NCI-H1092 (cell line): Measurements from ENCODE around the gene FBXO8.
A peak's percentile ranks its signal among the peaks of the same experiment; 100 is the strongest.
"Not testable (repeated sequence)": the region's sequence is repeated elsewhere in the genome, so short reads cannot be mapped to it uniquely, and the experiment has no call there.

Experiments
- DNase-seq: peaks from one replicate; lab custom pipeline; 2025; lab: John Stamatoyannopoulos, UW

The FBXO8 gene

DNA sequence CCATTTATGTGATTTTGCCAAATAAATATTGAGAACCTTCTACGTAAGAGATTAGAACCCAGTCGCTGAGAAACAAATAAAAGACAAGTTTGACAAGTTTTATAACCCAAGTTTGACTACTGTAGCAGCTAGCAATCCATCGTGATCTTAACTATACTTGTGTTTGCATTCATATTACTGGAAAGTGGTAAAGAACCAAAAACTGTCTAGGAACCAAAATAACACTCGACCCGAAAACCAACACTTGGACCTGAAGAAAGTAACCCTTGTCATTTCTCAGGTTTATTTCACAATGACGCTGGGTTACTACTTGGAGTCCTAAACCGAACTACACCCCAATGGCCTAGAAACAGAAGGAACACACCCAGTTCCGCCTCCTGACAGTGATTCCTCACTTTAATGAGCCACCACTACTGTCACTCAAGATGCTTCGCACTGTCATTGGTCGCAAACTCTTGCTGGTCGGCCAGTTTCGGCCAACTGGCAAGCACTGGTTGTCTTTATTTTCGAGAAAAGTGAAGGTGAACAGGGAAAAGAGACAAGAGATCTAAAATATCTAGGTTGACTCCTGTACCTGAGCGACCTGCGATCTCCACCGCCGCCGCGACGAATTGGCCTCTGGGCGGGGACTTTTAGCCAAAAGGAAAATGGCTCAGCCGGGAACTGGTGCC, 496 bp downstream of the FBXO8 start:
- peak; percentile 81 for DNase-seq

GRCh38 chr4:174281901-174282300, 1.6 kb downstream of the FBXO8 start:
- no peak for DNase-seq

GRCh38 chr4:174281182-174281737, 2.2 kb downstream of the FBXO8 start:
- DNase-seq, result no peak

- DNase-seq, result no peak
Observed at GRCh38 chr4:174279433-174280155, 3.9 kb downstream of the FBXO8 start.

- no peak for DNase-seq
Observed at GRCh38 chr4:174278467-174278866, 5.0 kb downstream of the FBXO8 start.

DNA sequence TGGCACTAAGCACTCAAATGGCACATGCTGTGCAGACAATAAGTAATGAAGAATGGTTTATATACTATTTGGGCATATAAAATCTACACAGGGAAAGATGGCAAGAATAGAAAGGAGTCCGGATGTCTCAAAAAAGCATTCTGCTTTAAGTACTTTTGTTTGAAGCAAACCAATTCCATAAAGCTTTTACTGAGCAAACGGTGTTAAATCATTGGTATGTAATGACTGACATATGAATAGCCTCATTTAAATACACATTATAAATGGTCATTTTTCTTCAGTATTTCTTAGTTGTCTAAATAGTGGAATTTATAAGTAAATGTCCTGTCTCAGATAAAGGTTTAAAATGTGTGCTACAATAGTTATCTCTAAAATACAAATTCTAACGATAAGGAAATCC, 6.0 kb downstream of the FBXO8 start:
- DNase-seq, result no peak

- DNase-seq, result no peak
Observed at GRCh38 chr4:174275101-174275500, 8.4 kb downstream of the FBXO8 start.

- no peak for DNase-seq
Observed at GRCh38 chr4:174274436-174274835, 9.0 kb downstream of the FBXO8 start.

DNA sequence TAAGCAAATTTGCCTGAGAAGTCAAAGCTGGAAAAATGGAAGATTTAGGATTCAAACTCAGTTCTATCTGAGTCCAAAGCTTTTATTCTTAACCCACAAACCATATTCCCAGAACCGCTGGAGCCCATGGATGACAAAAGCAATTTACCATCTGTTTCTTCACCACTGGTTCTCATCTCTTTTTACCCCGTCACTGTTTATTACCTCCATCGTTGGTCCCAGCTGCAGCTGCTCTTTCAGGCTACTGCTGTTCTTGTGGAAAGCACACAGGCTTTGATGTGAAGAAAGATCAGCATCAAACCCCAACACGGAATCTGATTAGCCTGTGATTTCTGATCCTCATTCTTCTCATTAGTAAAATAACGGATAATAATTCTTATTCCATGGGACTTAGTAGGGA, 9.5 kb downstream of the FBXO8 start:
- no peak for DNase-seq

GRCh38 chr4:174266416-174266815, 17.1 kb downstream of the FBXO8 start:
- DNase-seq, result no peak

DNA sequence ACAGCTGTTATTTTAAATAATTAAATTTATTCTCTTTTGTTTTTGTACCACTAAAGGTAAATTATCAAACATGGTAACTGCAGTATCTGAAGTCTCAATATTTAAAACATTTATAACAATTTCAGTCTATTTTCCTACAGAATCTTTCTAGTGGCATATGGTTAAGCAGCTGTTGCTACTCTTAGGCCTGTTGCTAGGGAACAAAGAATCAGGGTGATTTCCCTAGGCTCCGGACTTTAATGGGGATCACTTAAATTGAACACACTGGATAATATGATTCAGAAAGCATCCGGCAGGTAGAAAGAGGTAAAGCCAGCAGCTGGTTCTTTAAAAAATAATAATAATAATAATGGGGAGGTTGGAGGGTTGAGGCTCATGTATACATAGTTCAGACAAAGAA, 17.6 kb downstream of the FBXO8 start:
- DNase-seq, result peak; percentile 36

DNA sequence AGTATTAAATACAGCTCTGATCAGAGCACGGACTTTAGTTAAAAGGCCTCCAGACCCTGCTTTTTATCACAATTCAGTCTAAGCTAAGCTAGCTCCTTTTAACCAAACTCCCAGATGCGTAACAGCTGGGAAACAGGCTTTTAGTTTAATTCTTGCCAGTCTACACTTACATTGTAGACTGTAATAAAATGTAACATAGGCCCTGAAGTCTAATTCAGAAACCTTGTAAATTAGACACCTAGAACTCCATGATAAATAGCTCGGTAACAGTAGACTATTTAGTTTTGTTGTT, 20.1 kb downstream of the FBXO8 start:
- no peak for DNase-seq

DNA sequence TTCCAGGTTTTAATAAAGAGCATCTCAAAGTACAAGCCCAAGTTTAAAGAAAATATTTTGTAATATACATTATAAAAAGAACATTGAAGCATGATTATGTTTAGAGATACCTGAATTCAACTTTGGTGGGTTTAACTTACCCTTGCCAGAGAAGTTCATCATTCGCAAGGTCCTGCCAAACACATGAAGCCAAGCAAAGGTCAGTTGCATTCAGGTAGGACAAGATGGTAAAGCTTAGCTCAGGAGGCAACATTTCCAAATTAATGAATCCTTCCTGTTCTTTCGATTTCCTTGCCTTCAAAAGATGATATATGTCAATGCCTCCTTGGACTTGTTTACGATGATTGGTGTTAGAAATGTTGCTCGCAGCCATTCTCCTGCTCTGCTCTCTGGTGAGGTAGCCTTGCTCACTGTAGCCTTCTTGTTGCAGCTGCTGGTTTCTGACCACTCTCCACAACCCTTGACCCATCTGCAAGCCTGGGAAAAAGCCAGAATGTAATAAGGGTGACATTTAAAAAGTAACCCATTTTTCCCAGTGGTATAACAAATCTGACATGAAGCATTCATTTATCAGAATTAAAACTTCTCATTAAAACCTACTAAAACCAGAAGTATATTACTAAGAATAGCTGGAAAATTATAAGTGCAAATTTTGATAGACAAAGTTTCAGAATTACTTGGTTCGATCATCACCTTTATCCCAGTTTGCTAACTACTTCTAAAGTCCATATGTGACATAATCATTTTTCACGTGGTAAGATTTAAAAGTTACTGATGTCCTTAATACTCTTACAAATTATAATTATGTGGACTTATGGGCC, 20.6 kb downstream of the FBXO8 start:
- DNase-seq, result no peak

DNA sequence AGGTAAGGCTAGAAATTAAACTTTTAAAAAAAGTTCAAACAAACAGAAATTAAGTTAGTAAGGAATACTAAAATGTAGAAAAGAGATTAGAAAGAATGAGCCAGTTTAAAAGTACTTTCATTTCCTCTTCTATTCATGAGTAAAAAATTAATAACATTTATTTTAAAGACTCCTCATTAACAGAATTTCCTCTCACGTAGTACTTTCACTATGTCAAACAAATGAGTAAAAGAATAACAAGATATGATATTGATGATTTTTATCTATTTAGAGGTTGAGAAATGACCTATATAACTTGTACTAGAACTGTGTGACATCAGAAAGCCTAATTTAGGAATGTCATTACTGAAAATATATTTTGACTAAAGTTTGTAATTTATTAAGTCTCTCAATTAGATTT, 22.0 kb downstream of the FBXO8 start:
- not testable (repeated sequence) for DNase-seq

GRCh38 chr4:174260099-174260498, 23.4 kb downstream of the FBXO8 start:
- no peak for DNase-seq

- DNase-seq, result no peak
Observed at GRCh38 chr4:174259580-174259979, 23.9 kb downstream of the FBXO8 start.

DNA sequence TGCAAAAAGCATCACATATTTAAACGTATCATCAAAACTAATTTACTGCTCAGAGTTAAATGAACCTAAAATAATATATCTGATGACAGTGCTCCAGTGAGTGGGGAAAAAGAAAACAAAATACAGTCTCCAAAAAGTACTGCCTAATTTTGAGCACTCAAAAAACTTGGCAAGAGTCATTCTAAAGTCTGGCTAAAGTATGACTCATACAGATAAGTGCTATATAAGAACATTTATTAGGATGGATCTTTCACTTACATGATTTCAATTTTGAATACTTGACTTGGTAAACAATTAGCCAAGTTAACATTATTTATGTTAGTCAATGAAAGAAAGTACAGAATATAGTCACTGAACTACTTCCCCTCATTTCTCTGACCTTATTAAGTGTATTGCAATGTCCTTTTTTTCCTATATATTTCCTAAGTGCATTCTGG, 27.2 kb downstream of the FBXO8 start:
- DNase-seq, result no peak

GRCh38 chr4:174255786-174256185, 27.7 kb downstream of the FBXO8 start:
- no peak for DNase-seq

- no peak for DNase-seq
Observed at GRCh38 chr4:174255374-174255773, 28.1 kb downstream of the FBXO8 start.

DNA sequence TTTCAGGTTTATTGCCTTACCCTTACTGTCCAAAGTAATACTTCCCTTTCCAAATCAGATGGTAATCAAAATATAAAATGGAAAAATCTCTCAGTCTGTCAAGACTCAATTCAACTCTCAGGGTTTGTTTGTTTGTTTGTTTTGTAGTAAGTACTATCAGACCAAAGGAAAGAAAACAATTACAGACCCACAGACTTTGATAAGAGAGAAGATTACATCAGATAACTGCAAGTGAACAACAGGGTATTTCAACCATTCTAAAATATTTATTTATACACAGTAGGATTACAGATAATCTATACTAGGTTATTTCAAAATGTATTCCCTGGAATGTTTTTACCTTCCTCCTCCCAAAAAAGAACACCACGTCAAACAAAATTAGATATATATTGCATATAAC, 28.9 kb downstream of the FBXO8 start:
- no peak for DNase-seq

DNA sequence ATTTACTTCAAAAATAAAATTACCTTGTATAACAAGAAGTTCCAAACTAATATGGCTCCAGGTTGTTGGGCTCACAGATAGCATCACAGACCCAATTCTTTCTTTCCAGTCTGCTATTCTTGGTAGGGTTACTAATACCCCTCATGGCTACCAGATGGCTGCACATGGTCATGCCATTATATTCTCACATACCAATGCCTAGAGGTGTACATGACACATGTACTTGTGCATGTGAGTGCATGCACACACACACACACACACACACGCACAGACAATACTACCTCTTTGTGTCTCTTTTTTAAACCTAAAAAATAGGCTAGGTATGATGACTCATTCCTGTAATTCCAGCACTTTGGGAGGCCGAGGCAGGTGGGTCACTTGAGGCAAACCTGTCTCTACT, 31.1 kb downstream of the FBXO8 start:
- no peak for DNase-seq

- DNase-seq, result peak; percentile 1
Observed at GRCh38 chr4:174248407-174248806, 35.1 kb downstream of the FBXO8 start.

DNA sequence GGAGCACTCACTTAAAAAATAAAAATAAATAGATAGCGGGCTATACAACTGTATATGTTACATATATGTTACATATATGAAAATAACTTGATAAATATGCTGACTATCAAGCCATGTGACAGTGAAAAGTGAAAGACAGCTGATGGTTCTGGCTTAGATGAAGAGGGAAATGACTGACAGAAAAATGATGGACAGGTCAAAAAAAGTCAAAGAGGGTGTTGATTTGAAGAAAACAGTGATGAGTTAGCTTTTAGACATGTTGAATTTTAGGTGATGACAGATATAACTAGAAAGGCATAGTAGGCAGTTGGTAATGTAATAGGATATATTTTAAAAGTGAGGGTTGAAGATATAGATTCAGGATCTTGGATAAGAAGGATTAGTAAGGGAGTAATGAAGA, 37.8 kb downstream of the FBXO8 start:
- DNase-seq, result no peak
